NK-92 (cell line): ENCODE data around the gene CBX3.
"Not testable (repeated sequence)": the region's sequence is repeated elsewhere in the genome, so short reads cannot be mapped to it uniquely, and the experiment has no call there.

Source experiments
- DNase-seq: peaks from one replicate; lab custom pipeline; 2025; ENCODE audit not compliant: unreplicated experiment; lab: John Stamatoyannopoulos, UW

The CBX3 gene

DNA sequence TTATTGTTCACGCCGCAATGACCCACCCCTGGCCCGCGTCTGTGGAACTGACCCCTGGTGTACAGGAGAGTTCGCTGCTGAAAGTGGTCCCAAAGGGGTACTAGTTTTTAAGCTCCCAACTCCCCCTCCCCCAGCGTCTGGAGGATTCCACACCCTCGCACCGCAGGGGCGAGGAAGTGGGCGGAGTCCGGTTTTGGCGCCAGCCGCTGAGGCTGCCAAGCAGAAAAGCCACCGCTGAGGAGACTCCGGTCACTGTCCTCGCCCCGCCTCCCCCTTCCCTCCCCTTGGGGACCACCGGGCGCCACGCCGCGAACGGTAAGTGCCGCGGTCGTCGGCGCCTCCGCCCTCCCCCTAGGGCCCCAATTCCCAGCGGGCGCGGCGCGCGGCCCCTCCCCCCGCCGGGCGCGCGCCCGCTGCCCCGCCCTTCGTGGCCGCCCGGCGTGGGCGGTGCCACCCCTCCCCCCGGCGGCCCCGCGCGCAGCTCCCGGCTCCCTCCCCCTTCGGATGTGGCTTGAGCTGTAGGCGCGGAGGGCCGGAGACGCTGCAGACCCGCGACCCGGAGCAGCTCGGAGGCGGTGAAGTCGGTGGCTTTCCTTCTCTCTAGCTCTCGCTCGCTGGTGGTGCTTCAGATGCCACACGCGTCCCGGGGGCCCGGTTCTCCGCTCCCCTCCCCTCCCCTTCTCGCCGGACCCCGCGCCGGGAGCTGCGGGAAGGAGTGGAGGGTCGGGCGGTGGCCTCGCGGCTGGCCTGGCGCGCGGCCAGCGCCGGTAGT is at the start of gene CBX3:
Gene CBX3 (plus strand): TSS at position 499 of the 772 bp plus-strand sequence. CDS start 1,254 bp downstream, outside the sequence.
- DNase-seq = peak; percentile 54

DNA sequence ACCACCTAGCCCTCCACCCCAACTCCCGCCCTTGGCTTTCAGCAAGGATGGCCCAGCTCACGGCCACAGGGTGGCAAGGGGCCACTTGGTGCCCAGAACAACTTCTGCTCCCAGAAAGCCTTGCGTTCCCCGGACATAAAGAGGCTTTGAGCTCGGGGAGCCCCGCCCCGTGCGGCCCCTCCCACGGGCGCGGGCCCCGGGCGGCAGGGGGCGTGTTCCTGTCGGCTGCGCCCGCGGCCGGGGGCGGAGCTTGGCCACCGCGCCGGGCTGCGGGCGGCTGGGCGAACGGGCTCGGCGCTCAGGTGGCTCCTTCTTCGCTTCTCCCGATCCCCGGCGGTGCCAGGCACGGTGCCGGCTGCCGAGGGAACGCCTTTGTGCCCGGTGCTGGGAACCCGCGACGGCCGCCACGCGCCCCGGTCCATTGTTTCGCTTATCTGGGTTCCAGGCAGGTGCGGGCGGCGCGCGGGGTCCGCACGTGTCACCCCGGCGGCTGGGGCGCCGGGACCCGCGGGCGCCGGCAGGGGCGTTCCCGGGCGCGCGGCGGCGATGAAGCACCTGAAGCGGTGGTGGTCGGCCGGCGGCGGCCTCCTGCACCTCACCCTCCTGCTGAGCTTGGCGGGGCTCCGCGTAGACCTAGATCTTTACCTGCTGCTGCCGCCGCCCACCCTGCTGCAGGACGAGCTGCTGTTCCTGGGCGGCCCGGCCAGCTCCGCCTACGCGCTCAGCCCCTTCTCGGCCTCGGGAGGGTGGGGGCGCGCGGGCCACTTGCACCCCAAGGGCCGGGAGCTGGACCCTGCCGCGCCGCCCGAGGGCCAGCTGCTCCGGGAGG is 49.4 kb upstream of the CBX3 start, which contains the start of gene NFE2L3:
Gene NFE2L3 (plus strand): TSS at position 246 of the 829 bp plus-strand sequence. CDS start 301 bp downstream, at position 547.
- DNase-seq = no peak

DNA sequence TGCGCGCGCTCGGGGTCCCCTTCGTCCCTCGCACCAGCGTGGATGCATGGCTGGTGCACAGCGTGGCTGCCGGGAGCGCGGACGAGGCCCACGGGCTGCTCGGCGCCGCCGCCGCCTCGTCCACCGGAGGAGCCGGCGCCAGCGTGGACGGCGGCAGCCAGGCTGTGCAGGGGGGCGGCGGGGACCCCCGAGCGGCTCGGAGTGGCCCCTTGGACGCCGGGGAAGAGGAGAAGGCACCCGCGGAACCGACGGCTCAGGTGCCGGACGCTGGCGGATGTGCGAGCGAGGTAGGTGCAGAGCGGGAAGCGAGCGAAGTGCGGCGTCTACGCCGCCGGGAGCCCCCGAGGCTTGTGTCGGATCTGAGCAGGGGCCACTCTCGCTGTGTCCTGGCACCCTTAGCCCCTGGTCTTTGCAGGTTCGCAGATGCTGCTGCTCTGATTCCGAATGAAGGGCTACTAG is 48.7 kb upstream of the CBX3 start:
- DNase-seq = not testable (repeated sequence)

DNA sequence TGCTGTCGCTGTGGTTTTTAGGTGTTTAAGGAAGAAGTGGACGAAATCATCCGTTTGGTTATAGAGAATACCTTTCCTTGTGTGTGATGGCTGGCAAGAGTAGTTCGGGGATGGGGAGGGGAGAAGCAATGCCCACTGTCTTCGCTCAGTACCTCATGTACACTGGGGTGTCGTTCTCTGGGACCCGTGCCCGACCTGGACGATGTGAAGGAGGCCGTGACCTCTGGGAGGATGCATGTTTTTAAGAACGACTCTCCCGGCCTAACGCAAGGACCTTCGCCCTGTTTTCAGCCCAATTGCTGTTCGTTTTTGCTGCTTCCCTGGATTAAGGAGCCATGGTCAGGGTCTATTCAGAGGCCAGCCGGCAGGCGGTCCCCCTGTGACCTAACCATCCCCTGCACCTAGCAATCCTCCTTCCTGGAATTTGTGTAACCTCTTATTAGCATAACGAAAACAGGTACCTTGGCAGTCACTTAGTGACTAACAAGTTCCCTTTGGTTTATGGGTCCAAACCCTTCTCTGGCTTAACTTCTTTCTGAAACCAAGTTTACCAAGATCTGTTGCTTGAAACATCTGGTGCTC is 48.2 kb upstream of the CBX3 start:
- no peak for DNase-seq

- DNase-seq = no peak
Observed at GRCh38 chr7:26153823-26154783, 47.4 kb upstream of the CBX3 start.

DNA sequence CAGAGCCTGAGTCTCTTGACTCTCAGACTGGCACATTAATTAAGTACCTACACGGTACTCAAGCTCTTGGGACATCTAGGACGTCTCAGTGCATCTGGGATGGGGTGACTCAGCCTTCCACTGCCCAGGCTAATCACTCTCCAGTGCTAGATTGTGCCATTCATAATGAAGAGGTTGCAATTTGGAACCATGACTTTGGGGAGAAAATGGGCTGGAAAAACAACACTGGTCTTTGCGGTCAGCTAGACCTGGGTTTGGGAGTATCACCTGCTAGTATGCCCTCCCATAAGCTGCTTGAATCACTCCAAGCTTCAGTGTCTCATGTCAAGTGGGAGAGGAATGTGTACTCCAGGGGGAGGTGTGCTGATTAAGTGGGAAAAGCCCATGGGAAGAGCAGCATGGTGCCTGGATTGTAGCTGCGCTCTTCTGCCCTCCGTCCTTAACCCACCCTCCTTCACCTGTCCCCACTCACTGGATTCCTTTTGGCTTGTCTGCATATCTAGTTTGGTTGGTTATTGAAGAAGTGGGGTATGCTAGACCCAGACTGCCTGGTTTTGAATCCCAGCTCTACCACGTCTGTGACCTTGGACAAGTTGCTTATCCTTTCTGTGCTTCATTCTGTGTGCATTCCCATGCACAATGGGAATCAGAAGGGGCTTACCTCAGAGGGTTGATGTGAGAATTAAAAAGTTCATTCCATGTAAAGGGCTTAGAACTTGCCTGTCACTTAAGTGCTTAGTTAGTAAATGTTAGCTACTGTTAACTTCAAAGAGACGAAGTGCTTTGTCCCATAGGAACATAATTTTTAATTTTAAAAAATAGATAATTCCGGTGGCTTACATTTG is 45.8 kb upstream of the CBX3 start:
- DNase-seq = no peak

- no peak for DNase-seq
Observed at GRCh38 chr7:26156451-26157420, 44.8 kb upstream of the CBX3 start.

DNA sequence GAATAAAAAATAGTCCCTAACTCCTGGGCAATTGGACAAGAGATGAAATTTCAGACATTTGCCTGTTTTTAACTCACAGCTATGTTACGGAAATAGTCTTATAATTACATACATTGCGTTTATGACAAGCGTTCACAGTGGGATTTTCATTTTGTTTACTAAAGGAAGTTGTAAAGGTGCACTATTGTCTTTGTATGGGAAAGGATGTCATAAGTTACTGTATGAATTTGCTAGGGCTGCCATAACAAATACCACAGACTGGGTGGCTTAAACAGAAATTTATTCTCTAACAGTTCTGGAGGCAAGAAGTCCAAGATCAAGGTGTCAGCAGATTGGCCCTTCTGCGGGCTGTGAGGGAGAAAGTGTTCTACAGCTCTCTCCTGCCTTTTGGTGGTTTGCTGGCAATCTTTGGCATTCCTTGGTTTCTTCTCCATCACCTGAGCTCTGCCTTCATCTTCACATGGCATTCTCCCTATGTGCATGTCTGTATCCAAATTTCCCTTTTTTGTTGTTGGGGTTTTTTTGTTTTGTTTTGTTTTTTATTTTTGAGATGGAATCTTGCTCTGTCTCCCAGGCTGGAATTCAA is 43.9 kb upstream of the CBX3 start:
- DNase-seq = no peak

GRCh38 chr7:26159243-26159642 is 42.3 kb upstream of the CBX3 start:
- DNase-seq = no peak

DNA sequence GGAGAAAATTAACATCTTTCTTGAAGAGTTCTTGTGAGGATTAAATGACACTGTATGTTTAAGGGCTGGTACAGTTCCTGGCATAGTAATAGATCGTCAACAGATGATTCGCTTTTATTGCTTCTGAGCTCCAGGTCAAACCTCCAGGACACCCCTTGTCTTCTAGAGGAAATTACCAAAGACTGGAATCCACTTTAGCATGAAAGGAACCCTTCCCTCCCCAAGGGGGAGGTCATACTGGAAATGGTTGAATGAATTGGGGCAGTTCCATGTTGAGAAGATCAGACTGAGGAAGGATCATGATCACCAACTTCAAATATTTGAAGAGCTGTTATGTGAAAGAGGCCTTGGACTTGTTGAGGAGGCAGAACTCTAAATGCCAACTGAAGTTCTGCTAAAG is 40.6 kb upstream of the CBX3 start:
- DNase-seq = no peak

- DNase-seq = no peak
Observed at GRCh38 chr7:26162431-26162830, 39.1 kb upstream of the CBX3 start.

DNA sequence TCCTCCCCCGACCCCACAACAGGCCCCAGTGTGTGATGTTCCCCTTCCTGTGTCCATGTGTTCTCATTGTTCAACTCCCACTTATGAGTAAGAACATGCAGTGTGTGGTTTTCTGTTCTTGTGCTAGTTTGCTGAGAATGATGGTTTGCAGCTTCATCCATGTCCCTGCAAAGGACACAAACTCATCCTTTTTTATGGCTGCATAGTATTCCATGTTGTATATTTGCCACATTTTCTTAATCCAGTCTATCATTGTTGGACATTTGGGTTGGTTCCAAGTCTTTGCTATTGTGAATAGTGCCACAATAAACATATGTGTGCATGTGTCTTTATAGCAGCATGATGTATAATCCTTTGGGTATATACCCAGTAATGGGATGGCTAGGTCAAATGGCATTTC is 37.7 kb upstream of the CBX3 start:
- not testable (repeated sequence) for DNase-seq

DNA sequence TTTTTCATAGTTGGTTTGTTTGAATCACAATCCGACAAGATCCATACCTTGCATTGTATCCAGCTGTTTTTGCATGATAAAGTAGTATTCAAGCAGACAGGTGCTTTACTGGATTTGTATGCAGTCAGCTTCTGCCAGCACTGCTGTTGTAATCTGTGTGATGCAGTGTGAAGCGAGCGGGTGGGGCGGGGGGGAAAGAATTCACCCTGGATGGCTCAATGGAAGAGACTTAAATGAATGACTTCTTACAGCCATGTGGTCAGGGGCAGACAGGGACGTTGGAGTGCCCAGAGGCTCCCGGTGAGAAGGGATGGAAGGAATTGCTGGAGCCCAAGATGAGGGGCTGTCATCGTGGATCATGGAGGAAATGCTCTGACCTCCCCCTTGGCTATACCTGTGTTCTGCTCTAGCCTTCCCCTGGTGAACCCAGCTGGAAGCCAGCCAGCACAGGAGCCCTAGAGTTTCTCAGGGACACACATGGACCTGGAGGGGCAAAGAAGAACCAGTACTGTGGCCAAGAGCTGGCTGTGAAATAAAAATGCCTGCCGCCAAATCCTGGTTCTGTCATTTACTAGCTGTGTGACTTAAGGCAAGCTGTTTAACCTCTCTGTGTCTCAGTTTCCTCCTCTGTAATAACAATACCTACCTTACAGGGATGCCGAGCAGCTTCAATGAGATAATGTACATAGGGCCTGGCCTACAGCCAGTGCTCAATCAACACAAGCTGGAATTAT is 35.4 kb upstream of the CBX3 start:
- DNase-seq = no peak

DNA sequence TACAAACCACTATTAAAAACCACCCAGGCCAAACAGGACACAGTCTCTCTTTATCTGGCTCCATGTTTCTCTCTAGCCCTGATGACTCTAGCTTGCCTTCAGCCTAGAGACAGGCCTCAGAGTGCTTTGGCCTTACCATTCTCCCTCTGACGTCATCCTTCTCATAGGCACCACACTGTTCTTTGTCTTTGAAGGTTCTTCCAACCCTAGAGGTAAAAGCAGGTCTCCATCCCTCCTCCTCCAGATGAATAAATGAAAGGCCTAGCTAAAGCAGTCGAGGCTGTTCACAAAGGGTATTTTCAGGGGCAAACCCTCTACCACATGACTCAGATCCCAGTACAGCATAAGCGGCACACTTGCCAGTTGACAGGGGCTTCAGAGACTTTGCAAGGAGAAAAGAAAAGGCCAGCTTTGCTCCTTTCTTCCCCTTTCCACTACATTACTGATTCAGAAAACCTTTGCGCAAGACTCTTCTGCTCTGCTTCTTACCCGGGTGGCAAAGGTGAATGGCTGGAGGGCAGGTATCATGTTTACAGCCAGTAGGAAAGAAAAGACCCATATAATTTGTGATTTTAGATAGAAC is 34.8 kb upstream of the CBX3 start:
- no peak for DNase-seq

- DNase-seq = no peak
Observed at GRCh38 chr7:26167303-26167934, 34.1 kb upstream of the CBX3 start.

DNA sequence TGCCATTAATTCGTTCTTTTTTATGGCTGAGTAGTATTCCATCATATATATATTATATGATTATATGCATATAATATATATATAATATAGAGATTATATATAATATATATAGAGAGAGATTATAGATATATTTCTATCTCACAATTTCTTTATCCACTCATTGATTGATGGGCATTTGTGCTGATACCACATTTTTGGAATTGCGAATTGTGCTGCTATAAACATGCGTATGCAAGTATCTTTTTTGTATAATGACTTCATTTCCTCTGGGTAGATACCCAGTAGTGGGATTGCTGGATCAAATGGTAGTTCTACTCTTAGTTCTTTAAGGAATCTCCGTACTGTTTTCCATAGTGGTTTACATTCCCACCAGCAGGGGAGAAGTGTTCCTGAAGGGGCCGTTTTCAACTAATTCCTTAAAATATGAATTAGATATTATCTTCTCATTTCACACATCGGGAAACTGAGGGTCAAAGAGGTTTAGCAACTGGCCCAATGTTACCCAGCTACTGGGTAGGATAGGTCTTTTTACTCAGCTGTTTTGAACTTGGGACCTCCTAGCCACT is 33.0 kb upstream of the CBX3 start:
- no peak for DNase-seq
